ENCODE results near the gene VSIR. TPM values are rescaled to one million over a fixed set of nuclear protein-coding genes. Genes with fewer than 3 reads are reported as not detected.

VSIR gene
- total and polyA plus RNA-seq, 12 donors = 36.6 to 112 (median 69.0) TPM

GRCh38 chr10:71761105-71761511 is 12.2 kb downstream of the VSIR start:
- Histone ChIP-seq H3K36me3 (peaks cover 0 to 91% (median 25%) of the 10 kb centered on the region in 9 donors), H3K27me3 (no peaks in the 10 kb centered on the region), H3K27ac (peak overlapping the region in 4 of 10 donors; percentile 38 to 56 (median 45)), H3K9me3 (no peaks in the 10 kb centered on the region), H3K4me3 (peak overlapping the region in 1 of 10 donors; percentile 1), H3K4me1 (peaks cover 15 to 93% (median 74%) of the 10 kb centered on the region in 9 donors)
- intact Hi-C loops (cut with DNase I) = no loop called here
- ATAC-seq (no peak), DNase-seq (no peak)
- no peak for TF ChIP-seq CTCF (IDR thresholded peaks at IDR 0.05)
- 96 to 97% methylated on average over 3 of the region's 3 CpGs for WGBS, 2 donors

- WGBS, 2 donors = 40 to 52% methylated on average over 11 of the region's 11 CpGs
- ATAC-seq (peak; percentile 43 to 74 (median 64)), DNase-seq (peak in 1 of 2 donors; percentile 55)
- H3K9me3 ChIP-seq = no peaks in the 10 kb centered on the region
- TF ChIP-seq CTCF (IDR thresholded peaks at IDR 0.05) = no peak
- no peaks in the 10 kb centered on the region for H3K27me3 ChIP-seq
- peaks cover 1 to 94% (median 38%) of the 10 kb centered on the region in 9 donors for H3K36me3 ChIP-seq
- peaks cover 0 to 93% (median 60%) of the 10 kb centered on the region in 9 donors for H3K4me1 ChIP-seq
- peak overlapping the region in 1 of 10 donors; percentile 12 for H3K4me3 ChIP-seq
- intact Hi-C loops (cut with DNase I) = no loop called here
- H3K27ac ChIP-seq = peak overlapping the region in 8 of 10 donors; percentile 18 to 95 (median 61)
Observed at GRCh38 chr10:71757399-71757922, 15.9 kb downstream of the VSIR start.

- no peak for DNase-seq
- WGBS, 2 donors = 80 to 86% methylated on average over 12 of the region's 12 CpGs
- Histone ChIP-seq H3K27ac (peak overlapping the region in 7 of 10 donors; percentile 18 to 95 (median 64)), H3K36me3 (peaks cover 2 to 94% (median 41%) of the 10 kb centered on the region in 9 donors), H3K4me3 (peak overlapping the region in 1 of 10 donors; percentile 12), H3K27me3 (no peaks in the 10 kb centered on the region), H3K9me3 (no peaks in the 10 kb centered on the region), H3K4me1 (peaks cover 0 to 93% (median 55%) of the 10 kb centered on the region in 9 donors)
- intact Hi-C loops (cut with DNase I) = no loop called here
- ATAC-seq = peak in 2 of 8 donors; percentile 19 to 37
- TF ChIP-seq CTCF (IDR thresholded peaks at IDR 0.05) = no peak
Observed at GRCh38 chr10:71756311-71757191, 16.8 kb downstream of the VSIR start.

GRCh38 chr10:71755179-71755879 is 18.0 kb downstream of the VSIR start:
- Histone ChIP-seq H3K27ac (peak overlapping the region in 4 of 10 donors; percentile 39 to 95 (median 66)), H3K4me3 (no peak overlapping the region), H3K4me1 (peaks cover 0 to 93% (median 49%) of the 10 kb centered on the region in 9 donors), H3K9me3 (no peaks in the 10 kb centered on the region), H3K27me3 (no peaks in the 10 kb centered on the region), H3K36me3 (peaks cover 0 to 94% (median 41%) of the 10 kb centered on the region in 9 donors)
- DNase-seq (no peak), ATAC-seq (no peak)
- intact Hi-C loops (cut with DNase I) = no loop called here
- WGBS, 2 donors = 90 to 92% methylated on average over 16 of the region's 16 CpGs
- TF ChIP-seq CTCF (IDR thresholded peaks at IDR 0.05) = no peak
